ENCODE data around the gene YES1. TPM values are rescaled to one million over a fixed set of nuclear protein-coding genes. Genes with fewer than 3 reads are reported as not detected.
"Not testable (repeated sequence)": the region's sequence is repeated elsewhere in the genome, so short reads cannot be mapped to it uniquely, and the experiment has no call there.

Gene YES1
- polyA plus RNA-seq, 12 donors: 42.7 to 67.3 (median 62.1) TPM; not detected in 1

DNA sequence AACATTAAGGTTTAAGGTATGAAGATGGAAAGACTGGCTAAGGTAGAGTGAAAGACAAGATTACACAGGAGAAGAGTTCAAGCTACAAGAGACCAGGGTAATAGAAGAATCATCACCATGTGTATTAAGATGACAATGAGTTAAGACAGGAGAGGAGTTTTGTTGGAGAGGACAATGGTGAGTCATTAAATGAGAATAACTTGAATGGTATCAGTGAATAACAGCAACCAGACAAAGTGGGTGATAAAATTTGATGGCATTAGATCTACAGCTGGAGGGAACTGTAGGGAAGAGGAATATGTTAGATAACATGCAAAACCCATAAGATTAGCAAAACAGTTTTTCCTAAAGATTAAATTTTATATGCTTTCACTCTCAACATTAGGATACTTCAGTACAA is 80.9 kb downstream of the YES1 start:
- DNase-seq: no peak

DNA sequence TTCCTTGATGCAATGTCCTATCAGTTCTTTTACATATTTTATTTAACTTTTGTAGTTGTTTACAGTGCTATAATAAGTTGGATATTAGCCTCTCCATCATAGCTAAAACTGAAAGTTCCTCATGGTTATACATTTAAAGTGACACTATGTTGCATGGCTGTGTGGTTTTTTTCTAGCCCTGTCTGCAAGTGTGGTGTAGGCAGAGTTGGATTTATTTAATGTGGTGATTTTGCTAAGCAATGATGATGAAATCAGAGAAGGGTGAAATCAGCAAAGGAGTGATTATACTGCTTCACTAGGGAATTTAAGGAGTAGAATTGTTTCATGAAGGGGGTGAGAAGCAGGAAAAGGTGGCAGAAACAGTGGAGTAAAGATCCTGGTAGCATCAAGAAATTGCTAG is 81.3 kb downstream of the YES1 start:
- DNase-seq: no peak

DNA sequence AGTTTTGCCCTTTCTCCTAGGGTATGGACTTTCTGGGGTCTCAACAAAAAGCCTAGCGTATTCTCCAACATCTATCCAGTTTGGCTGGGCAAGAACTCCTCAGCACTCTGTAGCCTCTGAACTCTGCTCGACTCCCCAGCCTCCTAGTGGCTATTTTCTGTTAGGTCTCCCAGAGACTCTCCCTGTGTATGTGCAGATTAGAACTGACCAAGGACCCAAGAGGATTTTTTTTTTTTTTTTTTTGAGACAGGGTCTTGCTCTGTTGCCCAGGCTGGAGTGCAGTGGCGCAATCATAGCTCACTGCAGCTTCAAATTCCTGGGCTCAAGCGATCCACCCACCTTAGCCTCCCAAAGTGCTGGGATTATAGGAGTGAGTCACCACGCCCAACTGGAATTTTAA is 81.9 kb downstream of the YES1 start:
- not testable (repeated sequence) for DNase-seq

DNA sequence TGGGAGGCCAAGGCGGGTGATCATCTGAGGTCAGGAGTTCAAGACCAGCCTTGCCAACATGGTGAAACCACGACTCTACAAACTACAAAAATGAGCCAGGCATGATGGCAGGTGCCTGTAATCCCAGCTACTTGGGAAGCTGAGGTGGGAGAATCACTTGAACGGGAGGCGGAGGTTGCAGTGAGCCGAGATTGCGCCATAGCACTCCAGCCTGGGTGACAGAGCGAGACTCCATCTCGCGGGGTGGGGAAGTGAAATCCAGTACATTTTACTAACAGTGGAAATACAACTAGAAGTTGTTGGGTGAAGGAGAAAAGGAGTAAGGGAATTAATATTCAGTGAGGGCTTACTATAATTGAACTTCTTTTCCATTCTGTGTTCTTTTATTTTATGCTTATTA is 86.4 kb downstream of the YES1 start:
- no peak for DNase-seq

DNA sequence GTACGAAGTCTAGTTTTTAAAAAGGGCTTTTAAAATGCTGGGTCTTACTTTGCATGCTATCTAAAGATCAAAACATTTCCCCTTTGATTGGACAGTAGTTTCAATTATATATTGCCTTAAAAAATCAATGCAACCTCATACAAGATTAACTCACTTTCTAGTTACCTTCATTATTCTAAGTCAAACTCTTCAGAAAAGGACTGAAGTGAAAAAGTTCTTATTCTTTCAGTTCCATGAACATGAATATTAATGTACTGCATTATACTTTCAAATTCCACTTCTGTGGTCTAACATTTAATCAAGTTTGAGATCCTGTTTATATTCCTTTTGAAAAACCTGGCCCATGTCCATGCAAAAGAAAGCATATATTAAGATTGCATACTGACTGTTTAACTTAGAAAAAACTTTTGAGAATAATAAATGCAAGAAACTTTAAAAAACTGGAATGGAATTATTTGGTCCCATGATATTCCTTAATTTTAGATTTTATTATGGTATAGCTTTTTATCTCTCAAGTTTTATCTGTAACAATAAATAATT is 88.4 kb downstream of the YES1 start:
- DNase-seq: no peak

DNA sequence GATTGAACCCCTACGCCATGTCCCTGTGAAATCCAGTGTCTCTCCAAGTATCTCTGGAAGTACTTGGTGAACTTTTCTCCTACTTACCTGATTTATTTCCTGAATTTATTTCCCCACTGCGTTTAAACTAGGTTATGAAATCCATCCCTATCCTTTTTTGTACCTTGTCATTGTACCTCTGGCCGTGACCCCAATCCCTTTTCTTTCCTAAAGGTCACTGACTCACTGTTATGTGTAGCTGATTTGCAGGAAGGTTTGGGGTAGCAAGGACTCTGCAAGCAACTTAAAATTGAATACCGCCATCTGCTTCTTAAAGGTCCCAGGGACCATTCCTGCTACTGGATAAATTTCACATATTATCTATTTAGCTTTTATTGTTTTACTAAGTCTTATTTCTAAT is 95.0 kb downstream of the YES1 start:
- DNase-seq: no peak

DNA sequence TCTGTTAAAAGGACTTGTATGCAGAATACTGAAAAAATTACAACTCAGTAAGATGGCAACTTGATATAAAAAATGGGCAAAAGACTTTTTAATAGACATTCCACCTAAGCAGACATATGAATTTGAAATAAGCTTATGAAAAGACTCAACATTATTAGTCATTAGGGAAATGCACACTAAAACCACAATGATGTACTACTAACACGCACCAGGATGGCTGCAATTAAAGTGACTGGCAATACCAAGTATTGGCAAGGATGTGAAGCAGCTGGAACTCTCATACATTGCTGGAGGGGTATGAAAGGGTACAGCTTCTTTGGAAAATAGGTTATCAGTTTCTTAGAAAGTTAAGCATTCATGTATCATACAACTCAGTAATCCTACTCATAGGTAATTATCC is 96.4 kb downstream of the YES1 start:
- no peak for DNase-seq

DNA sequence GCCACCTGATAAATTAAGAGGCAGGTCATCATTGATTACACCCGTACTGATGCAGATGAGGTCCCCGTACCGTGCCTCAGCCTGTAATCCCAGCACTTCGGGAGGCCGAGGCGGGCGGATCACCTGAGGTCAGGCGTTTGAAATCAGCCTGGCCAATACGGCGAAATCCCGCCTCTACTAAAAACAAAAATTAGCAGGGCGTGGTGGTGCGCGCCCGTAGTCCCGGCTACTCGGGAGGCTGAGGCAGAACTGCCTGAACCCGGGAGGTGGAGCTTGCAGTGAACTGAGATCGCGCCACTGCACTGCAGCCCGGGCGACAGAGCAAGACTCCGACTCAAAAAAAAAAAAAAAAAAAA is 98.9 kb downstream of the YES1 start:
- DNase-seq: no peak

DNA sequence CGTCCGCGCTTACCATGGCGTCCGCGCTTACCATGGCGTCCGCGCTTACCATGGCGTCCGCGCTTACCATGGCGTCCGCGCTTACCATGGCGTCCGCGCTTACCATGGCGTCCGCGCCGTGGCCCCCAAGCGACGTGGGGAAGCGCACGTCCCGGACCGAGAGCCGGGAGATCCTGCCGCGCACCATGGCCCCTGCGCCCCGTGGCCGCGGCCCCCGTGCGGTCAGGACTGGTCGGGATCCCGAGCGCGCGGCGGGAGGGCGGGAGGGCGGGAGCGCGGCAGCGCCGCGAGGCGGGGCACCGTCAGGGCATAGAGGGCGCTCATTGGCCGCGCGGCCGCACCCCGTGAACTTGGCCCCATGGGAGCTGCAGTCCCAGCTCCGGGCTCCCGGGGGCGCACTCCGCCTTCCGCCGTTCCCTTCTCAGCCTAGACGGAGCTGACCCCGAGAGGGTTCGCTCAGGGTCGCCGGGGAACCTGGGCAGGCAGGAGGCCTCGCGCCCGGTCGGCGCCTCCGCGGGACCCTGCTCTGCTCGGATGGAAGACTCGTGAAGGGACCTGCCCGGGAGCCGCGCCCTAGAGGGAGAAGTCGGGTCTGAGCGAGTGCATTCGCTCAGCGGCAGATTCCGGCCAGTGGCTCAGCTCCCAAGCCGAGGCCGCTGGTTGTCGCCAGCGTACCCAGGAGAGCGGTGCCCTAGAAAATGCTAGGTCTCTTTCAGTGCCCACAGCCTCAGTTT is 99.5 kb downstream of the YES1 start, which contains the start of gene ENOSF1:
Gene ENOSF1 (minus strand): TSS at position 230 of the 734 bp plus-strand sequence. CDS start 43 bp downstream, at position 187.
- DNase-seq: peak; percentile 80

DNA sequence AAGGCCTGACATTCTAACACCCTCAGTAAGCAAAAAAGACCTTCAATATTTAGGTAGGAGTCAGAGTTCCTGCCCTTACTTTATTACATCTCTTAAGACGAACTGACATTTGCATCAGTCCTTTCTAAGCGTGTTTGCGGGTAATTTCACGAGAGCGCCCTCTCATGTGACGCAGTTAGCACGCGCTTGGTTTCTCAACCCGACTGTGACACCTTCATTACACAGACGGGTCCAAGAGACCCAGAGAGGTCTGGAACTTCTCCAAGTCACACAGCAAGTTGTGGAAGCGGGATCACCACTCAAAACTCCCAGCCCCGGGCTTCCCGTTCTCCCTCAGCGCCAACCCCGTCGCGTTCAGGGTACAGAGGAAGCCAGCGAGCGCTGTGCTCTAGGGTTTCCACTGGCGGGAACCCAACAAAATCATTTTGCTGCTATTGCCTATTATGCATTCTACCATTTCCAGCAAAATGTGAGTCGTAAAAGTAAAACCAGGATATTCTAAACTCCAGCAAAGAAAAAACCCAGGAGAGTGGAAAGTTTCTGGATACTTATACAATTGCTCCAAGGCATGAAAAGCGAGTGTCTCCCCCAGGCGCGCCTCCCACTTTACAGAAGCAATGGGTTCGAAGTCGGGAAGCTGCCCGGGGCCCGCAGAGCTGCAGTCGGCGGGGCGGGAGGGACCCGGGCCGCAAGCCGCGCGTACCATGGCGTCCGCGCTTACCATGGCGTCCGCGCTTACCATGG is 100.2 kb downstream of the YES1 start:
- peak; percentile 78 for DNase-seq

DNA sequence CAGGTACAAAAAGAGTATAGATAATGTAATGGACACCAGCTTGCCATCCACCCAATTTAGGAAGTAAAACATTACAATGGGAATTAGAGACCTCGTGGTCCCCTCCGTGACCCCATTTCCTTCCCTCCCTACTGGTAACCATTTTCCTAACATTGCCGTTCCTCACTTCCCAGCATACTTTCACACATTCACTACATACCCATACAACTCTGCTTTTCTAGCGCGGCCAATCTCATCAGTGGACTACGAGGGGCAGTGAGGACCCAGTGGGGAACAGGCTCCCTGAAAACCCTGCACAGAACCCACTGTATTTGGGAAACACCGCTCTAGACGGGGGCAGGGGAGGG is 100.8 kb downstream of the YES1 start:
- DNase-seq: no peak

DNA sequence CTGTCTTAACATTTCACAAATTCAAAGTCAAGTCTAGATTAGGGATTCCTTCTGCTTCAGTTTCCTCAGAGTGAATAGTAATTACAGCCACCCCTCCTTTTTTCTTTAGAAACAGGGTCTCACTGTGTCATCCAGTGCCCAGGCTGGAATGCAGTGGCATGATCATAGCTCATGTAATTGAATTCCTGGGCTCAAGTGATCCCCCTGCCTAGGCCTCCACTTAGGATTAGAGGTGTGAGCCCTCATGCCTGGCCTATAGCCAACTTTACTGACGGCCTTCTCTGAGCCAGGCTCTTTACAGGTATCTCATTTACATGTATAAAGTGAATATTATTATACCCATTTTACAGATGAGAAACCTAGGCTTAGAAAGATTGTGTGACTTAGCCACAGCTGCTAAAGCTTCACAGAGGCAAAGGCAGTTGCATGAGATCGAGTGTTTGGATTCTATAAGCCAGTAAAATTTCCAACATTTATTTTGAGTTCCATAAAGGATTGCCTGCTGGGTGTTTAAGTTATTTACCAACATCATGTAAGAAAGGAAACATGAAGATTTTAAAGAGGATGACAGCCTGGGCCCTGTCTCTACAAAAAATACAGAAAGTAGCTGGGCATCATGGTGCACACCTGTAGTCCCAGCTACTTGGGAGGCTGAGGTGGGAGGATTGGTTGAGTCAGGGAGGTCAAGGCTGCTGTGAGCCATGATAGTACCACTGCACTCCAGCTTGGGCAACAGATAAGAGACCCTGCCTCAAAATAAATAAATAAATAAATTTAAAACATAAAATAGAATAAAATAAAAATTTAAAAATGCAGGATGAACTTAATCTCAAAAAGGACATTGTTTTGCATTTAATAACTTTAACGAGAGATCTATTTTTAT is 101.4 kb downstream of the YES1 start:
- DNase-seq: no peak

DNA sequence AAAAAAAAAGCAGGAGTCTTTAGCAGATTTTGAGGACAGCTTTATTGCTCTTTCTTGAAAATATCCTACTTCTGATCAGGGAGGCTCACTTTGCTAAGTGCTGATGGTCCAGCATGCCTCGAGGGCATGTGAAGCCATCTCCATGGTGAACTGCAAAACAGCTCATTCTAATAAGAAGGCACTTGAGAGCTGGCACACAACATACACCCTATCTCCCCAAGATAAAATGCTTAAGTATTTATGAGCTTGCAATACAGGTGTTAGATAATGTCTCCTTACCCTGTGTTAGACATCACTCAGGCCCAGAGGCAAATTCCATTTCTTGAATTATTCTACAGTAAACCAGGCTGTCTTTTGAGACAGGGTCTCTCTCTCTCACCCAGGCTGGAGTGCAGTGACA is 102.3 kb downstream of the YES1 start:
- no peak for DNase-seq

DNA sequence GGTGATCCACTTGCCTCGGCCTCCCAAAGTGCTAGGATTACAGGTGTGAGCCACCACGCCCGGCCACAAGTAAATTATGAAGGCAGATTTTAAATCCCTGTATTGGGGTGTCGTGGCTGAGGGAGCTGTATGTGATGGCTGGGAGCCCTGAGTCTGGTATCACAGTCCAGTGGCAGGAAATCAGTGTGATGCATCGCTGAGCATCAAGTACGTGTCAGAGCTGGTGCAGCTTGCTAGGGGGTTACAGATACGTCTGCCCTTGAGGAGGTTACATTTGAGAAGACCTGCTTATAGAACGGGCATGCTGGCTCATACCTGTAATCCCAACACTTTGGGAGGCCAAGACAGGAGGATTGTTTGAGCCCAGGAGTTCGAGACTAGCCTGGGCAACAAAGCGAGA is 103.9 kb downstream of the YES1 start:
- DNase-seq: no peak

DNA sequence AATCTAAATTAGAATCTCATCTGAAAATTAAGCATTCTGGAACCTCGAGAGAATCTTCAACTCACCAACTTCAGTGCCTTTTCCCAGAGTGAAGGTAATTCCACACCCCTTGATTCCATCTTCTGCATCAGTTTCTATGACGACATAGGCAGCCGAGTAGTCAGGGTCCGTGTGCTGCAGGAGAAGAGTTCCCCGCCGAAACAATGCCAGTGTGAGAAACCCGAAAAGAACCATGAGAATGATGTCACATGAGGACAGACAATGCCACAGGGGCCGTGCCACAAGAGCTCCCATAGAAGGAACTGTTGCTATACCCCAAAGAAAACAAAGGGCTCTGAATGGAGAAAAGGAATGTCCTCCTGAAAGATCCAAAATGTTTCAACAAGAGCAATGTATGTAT is 105.6 kb downstream of the YES1 start:
- DNase-seq: no peak

DNA sequence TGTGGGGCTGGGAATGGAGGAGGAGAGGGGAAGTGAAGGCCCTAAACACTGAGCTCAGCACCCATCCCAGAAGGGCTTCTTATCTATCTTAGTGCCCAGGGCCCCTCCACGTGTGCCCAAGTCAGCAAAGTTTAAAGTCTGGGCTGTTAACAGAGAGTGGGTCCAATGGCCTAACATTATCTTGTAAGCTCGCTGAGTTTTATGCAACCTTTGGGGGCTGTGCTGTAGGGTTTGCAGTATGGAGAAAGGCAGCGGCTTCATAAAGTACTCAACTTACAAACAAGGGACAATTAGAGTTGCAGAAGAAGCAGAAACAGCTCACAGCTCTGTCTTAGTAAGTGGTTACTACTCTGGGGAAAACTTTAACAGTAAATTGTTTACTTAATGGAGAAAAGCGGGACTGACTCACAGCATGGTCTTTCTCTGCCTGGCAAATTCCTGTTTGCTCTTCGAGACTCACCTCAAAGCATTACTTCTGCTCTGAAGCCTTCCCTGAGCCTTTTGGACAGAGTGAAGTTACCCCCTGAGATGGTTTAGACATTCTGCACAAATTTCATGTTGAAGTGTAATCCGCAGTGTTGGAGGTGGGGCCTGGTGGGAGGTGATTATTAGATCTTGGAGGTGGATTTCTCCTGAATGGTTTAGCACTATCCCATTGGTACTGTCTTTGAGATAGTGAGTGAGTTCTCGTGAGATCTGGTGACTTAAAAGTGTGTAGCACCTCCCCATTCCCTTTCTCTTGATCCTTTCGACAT is 108.7 kb downstream of the YES1 start:
- DNase-seq: no peak

DNA sequence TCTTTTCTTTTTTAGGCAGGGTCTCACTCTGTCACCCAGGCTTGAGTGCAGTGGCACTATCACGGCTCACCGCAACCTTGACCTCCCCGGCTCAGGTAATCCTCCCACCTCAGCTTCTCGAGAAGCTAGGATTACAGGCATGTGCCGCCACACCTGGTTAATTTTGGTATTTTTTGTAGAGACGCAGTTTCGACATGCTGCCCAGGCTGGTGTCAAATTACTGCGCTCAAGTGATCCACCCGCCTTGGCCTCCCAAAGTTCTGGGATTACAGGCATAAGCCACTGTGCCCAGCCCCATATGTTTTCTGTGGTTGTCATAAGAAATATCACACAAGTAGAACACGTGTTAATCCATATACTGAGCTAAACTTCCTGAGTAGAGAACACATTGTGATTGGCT is 114.2 kb downstream of the YES1 start:
- no peak for DNase-seq

DNA sequence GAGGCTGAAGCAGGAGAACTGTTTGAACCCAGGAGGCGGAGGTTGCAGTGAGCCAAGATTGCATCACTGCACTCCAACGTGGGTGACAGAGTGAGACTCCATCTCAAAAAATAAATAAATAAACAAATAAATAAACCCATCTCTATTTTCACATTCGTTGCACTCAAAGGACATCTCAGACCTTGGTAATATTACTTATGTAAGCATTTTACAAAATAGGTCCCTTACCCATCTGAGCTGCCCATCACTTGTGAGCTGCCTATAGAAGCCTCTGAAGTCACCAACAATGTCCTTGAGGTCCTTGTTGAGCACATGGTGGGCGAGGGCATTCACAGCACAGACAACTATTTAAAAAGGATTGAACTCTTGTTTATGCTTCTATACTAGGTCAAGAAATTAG is 115.0 kb downstream of the YES1 start:
- no peak for DNase-seq

DNA sequence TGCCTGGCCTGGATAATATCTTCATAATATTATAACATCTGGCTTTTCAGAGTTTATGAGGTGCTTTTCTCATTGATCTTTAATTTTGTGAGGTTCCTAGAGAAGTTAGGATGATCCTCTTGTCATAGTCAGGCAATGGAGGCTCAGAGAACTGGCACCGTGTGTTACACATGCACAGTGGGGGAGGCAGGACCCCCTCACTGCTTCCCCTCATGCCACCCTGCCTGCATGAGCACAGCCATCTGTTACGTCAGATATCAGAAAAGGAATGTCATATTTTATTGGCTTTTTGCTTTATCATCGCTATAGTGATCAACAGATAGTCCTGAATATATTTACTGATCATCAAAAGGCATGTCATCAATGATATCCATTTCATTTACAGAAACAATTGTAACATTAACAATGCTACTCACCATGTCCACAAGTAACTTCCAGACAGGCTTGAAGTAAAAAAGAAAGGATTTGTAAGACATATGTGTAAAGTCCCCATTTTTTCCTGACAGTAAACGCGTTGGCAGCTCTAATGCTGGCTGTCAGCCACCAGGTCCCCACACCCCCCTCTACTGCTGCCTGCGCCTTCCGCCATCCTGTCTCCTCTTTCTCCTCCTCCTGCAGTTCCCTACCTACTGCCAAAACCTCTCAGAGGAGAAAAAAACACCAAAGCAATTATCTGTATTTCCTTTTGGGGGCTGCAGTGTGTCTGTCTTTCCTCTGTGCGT is 118.4 kb downstream of the YES1 start:
- peak; percentile 28 for DNase-seq

DNA sequence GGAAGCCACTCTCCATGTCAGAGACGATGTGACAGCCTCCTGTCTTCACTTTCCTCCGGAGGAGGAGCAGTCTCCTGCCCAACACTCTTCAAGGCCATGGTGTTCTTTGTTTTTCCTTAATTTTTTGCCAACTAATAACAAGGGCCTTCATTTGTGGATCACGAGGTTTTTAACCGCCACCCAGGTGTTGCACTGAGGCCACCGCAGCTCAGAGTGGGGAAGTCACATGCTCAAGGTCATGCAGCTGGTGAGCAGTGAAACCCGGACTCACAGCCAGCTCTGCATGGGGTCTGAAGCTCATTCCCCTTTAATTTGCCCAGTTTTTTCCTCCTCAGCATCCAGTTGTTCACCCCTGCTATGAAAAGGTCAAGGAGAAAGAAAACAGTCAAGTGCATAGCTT is 119.2 kb downstream of the YES1 start:
- DNase-seq: no peak

DNA sequence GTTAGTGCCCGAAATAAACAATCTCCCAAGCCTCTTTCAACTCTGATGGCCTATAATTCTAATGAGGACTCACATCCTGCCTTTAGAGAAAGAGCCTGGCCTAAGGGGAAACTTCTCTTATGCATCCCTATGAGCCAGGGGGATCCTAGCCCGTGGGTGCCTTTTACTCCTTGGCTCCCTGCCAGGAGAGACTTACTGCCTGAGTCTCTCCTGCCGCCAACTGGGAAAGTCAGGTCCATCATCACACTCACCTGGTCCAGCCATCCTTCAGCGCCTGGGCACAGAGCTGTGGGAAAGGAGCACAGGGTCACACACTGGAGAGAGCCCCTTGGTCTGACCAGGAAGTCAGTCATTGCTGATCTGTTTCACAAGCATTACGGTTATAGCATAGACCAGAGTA is 123.7 kb downstream of the YES1 start:
- no peak for DNase-seq
